Ammon's horn (tissue), 1 donor: ENCODE measurements around the gene ZNF471.

Source experiments
- DNase-seq: peaks from one replicate; pipeline ENCODE4 v3.0.0-alpha.2; 2016; ENCODE audit warnings: low spot score

The ZNF471 gene

GRCh38 chr19:56573914-56574313 is 66.3 kb downstream of the ZNF471 start:
- no peak for DNase-seq

DNA sequence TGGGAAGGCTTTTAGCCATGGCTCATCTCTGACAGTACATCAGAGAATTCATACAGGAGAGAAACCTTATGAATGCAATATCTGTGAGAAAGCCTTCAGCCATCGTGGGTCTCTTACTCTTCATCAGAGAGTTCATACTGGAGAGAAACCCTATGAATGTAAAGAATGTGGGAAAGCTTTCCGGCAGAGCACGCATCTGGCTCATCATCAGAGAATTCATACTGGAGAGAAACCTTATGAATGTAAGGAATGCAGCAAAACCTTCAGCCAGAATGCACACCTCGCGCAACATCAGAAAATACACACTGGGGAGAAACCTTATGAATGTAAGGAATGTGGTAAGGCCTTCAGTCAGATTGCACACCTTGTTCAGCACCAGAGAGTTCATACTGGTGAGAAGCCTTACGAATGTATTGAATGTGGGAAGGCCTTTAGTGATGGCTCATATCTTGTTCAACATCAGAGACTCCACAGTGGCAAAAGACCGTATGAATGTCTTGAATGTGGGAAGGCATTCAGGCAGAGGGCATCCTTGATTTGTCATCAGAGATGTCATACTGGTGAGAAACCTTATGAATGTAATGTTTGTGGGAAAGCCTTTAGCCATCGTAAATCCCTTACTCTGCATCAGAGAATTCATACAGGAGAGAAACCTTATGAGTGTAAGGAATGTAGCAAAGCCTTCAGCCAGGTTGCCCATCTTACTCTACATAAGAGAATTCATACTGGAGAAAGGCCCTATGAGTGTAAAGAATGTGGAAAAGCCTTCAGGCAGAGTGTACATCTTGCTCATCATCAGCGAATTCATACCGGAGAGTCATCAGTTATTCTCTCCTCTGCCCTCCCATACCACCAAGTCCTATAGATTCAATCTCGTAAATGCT is 70.3 kb downstream of the ZNF471 start:
- no peak for DNase-seq
